GM21381 (cell line): Measurements from ENCODE around the gene ACD.

ENCODE experiments used
- ATAC-seq: cut with Tn5 transposase; IDR thresholded peaks from one replicate; pipeline ENCODE4 v1.9.1; 2021; ENCODE audit warnings: mild to moderate bottlenecking, moderate library complexity; ENCODE audit not compliant: unreplicated experiment

Gene ACD

DNA sequence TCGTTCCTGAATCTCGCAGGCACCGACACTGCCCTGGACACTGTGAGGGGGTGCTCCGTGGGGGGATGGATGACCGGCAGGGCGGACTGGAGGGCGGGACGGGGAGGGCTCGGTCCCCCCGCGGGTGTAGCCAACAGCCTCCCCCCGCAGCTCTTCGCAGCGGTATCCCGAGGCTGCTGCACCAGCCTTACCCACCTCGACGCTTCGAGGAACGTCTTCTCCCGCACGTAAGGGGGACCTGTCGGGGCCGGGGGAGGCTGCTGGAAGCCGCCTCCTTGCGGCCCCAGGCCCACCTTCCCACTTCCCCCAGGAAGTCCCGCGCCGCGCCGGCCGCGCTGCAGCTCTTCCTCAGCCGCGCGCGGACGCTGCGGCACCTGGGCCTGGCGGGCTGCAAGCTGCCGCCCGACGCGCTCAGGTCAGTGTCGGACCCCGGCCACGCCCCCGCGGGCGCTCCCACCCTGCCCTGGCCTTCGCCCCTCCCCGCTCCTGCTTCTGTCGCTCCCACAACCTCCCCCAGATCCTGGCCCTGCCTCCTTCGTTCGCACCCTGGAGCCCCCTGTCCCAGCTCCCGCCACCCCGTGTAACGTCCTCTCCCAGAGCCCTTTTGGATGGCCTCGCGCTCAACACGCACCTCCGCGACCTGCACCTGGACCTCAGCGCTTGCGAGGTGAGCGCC lies 11.8 kb downstream of the ACD start:
- ATAC-seq, result no peak

DNA sequence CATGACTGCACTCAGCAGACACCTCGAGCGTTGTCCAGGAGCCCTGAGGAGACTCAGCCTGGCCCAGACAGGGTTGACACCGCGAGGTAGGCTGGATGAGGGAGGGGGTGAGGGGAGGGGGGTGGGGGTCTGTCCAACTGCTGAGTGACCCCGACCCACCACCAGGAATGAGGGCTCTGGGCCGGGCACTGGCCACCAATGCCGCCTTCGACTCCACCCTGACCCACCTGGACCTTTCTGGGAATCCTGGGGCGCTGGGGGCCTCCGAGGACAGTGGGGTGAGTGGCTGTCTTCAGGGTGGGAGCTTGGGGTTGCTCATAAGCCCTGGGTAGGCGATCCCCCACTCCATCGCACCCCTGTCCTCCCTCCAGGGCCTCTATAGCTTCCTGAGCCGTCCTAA lies 12.4 kb downstream of the ACD start:
- ATAC-seq, result no peak

DNA sequence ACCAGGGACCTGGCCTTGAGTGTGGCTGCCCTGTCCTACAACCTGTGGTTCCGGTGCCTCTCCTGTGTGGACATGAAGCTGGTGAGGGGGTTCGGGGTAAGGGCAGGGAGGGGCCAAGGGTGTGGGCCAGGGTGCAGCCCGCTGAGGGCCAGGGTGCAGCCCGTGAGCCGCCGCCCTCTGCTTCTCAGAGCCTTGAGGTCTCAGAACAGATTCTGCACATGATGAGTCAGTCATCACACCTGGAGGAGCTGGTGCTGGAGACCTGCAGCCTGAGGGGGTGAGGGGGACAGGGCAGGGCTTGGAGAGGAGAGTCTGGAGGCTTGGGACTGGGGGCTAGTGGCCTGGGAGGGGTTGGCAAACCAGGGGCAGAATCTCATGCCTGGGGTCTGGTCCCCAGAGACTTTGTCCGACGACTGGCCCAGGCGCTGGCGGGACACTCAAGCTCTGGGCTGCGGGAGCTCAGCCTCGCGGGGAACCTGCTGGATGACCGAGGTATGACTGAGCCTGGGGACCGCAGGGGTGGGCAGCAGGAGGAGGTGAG lies 12.9 kb downstream of the ACD start:
- ATAC-seq, result no peak

DNA sequence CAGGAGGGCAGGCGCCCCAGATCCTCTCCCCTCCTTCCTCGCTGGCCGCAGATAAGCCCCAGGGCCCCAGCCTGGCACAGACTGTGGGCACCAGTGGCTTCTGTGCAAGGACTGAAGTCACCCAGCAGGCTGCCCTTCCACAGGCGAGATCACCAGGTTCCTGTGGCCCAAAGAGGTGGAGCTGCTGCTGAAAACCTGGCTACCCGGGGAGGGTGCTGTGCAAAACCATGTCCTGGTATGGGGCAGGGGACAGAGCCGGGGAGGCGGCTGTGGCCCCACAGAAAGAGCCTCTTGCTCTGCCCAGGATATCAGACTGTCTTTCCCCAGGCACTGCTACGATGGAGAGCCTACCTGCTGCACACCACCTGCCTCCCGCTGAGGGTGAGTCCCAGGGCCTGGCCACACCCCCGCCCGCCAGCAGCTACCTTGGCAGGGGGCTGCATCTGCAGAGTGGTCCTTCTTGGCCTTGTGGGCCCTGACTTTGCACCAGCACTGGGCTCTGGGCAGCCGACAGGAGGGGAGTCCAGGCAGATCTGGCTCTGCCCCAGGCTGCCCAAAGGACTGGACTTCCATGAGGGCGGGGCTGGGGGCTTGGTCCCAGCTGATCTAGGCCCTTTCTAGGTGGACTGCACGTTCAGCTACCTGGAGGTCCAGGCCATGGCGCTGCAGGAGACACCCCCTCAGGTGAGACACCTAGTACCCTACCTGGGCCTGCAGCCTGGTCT lies 14.5 kb downstream of the ACD start:
- ATAC-seq, result no peak

DNA sequence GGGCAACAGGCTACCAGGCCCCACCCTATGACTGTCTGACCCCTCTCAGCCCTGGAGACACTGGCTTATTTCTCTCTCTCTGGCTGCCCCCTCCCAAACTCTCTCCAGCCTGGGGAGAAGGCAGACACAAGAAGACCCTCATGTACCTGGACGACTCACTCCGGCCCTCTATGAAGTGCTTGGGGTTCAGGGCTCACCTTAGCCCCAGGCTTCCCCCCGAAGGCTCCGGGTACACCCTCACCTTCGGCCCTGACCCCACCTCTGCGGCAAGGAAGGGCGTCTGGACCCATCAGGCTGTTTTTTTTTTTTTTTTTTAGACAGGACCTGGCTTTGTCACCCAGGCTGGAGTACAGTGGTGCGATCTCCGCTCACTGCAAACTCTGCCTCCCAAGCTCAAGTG lies 16.0 kb downstream of the ACD start:
- no peak for ATAC-seq

DNA sequence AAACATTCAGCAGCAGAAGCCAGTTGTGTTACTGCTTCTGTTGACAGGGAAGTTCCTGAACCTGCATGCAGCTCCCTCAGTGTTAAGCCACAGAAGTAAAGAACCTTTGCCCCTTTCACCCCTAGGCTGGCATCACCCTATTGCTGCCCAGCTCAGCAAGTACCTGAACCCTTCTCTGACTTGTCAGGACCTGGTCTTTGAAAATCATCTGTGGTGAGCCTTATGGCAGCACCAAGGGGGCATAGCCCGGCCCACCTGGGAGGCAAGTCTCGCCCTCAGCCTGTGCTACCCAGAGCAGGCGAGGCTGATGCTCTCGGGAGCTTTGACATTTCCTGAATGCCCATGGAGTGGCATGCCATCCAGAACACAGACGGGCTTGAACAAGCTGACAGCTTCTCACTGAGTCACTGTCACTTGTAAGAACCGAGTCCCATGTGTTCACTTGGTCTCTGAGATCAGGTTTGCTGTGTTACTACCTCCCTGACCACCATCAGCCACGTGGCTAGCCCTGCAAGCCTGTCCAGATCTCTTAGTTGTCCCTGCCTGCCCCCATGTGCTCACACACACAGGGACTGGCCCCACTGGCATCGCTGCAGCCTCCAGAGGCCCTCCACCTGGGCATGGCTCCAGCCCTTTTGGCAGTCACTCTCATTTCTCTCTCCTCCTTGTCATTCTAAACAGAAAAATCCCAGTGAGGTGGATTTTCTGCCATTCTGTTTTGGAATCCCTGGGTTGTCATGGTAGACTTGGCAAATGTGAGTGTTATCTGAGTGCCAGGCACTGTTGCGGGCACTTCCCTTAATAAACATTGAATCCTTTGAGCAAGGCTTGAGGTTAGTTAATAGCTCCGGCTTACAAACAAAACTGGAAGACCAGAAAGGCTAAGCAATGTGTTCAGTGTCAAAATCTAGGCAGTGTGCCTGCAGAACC lies 18.0 kb downstream of the ACD start:
- ATAC-seq, result no peak

DNA sequence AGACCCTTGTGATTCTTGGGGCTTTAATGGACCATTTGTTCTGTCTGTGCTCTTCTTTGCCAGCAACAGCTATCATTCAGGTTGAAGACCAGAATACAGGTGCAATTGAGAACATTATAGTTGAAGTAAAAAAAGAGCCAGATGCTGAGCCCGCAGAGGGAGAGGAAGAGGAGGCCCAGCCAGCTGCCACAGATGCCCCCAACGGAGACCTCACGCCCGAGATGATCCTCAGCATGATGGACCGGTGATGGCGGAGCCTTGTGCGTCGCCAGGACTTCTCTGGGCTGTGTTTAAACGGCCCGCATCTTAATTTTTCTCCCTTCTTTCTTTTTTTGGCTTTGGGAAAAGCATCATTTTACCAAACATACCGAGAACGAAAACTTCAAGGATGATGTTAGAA lies 22.4 kb downstream of the ACD start:
- ATAC-seq, result no peak

DNA sequence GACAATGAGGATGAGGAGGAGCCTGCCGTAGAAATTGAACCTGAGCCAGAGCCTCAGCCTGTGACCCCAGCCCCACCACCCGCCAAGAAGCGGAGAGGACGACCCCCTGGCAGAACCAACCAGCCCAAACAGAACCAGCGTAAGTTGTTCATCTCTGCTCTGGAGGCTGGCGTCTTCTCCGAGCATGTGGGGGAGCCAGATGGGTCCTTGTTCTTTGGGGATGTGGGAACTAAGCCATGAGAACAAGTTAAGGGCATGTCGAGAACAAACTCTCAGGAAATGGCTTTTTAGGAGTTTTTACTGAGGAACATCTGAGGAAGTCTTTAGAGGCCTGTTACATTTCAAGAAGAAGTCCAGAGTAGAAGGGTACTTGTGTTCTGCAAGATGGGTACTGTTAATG lies 23.3 kb downstream of the ACD start:
- no peak for ATAC-seq

DNA sequence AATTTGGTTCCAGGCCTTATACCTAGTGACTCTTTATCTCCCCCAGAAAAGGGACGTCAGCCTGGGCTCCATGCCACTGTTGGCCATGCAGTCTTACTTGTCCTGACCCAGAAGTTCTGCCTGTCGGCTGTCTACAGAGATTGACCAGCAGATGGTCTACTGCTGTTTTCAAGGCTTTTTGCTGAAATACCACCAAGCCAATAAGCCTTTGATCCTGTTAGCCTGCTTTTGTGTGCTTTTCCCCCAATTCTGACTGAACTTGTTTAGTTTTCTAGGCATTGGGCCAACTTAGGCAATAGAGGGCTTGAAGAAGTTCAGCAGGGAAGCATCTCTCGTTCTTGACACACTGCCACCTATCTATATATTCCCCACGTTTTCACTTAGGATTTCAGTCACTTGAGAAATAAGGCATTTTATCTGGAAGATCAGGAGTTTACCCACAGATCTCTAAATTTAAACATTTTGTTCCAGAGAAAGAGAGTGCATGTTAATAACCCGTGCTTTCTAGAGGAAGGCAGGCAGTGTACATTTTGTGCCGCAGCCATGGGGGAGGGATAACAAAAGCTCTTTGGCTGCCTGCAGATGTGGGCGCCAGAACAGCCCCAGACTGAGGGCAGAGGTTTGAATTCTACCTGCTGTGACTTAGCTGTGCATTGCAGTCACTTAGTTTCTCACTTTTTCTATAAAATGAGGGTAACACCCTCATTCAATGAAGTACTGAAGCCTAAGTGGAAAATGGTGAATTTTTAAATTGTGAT lies 27.5 kb downstream of the ACD start:
- ATAC-seq, result no peak

DNA sequence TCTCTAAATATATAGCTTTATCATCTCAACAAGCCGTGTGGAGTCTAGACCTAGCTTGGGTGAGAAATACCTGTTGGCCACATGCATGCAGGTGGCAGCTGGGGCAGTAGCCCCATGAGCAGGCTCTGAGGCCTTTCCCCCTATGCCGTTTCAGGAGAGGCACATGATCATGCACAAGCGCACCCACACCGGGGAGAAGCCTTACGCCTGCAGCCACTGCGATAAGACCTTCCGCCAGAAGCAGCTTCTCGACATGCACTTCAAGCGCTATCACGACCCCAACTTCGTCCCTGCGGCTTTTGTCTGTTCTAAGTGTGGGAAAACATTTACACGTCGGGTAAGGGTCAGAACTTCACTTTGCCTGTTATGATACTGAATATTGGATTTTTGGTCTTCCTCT lies 31.8 kb downstream of the ACD start:
- no peak for ATAC-seq

DNA sequence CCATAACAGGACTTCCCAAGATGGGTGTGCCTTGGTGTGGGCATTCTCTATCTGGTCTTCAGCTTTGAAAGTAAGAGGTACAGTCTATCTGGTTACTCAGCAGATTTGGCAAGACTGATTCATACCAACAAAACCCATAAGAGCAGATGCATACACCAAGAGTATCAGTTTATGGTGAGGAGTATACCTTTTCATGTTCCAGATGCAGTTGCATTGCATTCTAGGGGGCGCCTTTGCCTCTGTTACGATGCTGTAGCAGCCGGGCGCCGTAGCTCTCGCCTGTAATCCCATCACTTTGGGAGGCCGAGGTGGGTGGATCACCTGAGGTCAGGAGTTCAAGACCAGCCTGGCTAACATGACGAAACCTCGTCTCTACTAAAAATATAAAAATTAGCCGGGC lies 46.3 kb downstream of the ACD start:
- no peak for ATAC-seq

DNA sequence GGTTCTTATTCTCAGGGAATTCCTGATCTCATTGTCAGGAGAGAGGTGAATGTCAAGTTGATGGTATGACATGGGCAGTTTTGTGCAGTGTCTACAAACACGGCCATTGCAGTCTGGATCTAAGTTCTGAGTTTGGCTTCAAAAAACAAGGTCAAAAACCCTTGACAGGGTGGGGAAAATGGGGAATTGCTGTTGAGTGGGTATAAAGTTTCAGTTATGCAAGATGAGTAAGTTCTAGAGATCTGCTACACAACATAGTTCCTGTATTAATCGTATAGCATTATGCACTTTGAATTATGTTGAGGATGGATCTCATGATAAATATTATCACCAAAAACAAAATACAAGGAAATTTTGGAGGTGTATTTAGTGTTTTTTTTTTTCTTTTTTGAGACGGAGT lies 51.7 kb downstream of the ACD start:
- ATAC-seq, result no peak
